Stomach (tissue), 4 donors: Measurements from ENCODE around the gene FRAS1.

Source experiments
- CTCF ChIP-seq, 7 experiments: fragments of 450-650 bp in 4 of 7; fragments of 200-600 bp in 3 of 7; sonication (generic) in 3 of 7; IDR thresholded peaks; one replicate each; pipeline ENCODE4 v1.5.1; 2016 to 2019; ENCODE audit warnings: antibody characterized with exemption in 7 of 7, control low read depth in 2 of 7, mild to moderate bottlenecking in 1 of 7
- POLR2AphosphoS5 ChIP-seq, 3 donors: sonication (generic); formaldehyde crosslinking; IDR thresholded peaks; one replicate each; pipeline ENCODE4 v1.6.1; 2016; ENCODE audit warnings: antibody characterized with exemption in 3 of 3

DNA sequence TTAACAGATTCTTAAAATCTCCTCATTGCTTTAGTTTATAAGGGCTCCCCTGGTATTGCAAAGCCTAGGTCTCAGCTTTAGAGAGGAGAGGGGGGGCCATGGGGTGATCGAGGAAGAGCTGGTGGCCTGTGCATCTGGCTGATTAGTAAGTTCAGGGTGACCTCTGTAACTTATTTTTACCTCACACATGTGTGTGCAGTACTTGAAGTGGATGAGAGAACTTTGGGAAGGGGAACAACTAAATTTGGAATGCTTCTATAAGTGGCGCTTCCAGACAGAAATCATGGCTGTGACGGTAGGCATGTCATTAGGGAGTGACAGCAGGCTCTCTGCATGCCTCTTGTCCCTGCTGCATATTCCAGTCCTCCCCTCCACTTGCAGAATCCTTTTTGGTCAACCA, 41.9 kb downstream of the FRAS1 start:
- no peak for TF ChIP-seq POLR2AphosphoS5 (IDR thresholded peaks at IDR 0.05)
- TF ChIP-seq CTCF (IDR thresholded peaks at IDR 0.05): no peak
